GM12878 (cell line): ENCODE results near the gene PIGZ. TPM values are rescaled to one million over a fixed set of nuclear protein-coding genes. Genes with fewer than 3 reads are reported as not detected.

Experiments used
- ATAC-seq: fragments of 200-7000 bp; cut with Tn5 transposase; 3 replicates; pipeline ENCODE4 v1.9.1; 2020; ENCODE audit warnings: mild to moderate bottlenecking, moderate library complexity
- BruUV-seq: library from RNA; stranded (reverse); fragments of 400-500 nt; replicated peaks from 2 replicates; lab custom pipeline; 2021; lab: Mats Ljungman, UMichigan
- CTCF ChIA-PET: fragments of 300-600 bp; sonication (Branson Sonifier 250); formaldehyde crosslinking; extraction: SDS; loops from one replicate; lab custom pipeline; 2021; ENCODE audit warnings: inconsistent platforms; lab: Yijun Ruan, JAX
- POLR2A ChIA-PET: fragments of 350-600 bp; formaldehyde crosslinking; extraction: SDS; loops from one replicate; lab custom pipeline; 2021; ENCODE audit warnings: inconsistent platforms; lab: Charles Lee
- RAD21 ChIA-PET: fragments of 300-600 bp; sonication (Branson Sonifier 250); formaldehyde crosslinking; loops from one replicate; lab custom pipeline; 2023; ENCODE audit warnings: antibody characterized with exemption; ENCODE audit not compliant: unreplicated experiment; lab: Charles Lee
- SMC1A ChIA-PET: fragments of 300-600 bp; sonication (Branson Sonifier 250); formaldehyde crosslinking; loops from one replicate; lab custom pipeline; 2023; ENCODE audit not compliant: unreplicated experiment, uncharacterized antibody; lab: Charles Lee
- DNase-seq: peaks from one replicate; pipeline ENCODE4 v3.0.0-alpha.2; 2011; ENCODE audit warnings: low read depth, low spot score
- FAIRE-seq: peaks from 3 replicates; lab custom pipeline; 2011; peaks lifted over from hg19 to GRCh38; lab: Jason Lieb, UNC
- H2AFZ ChIP-seq: 2 replicates; pipeline ENCODE4 v1.6.0; 2011; ENCODE audit warnings: low read depth, low read length, control low read depth; ENCODE audit not compliant: control insufficient read depth
- H3K27ac ChIP-seq: 2 replicates; pipeline ENCODE4 v1.5.1; 2011; ENCODE audit warnings: control low read depth; ENCODE audit not compliant: control insufficient read depth, insufficient read depth
- H3K27me3 ChIP-seq, 2 experiments: replicated peaks in 1 of 2; 2 replicates each; pipeline versions ENCODE4 v1.6.0 to v1.6.1; 2011; ENCODE audit warnings: low read length in 1 of 2; ENCODE audit not compliant: control insufficient read depth in 2 of 2, insufficient read depth in 2 of 2
- H3K36me3 ChIP-seq, 2 experiments: 2 replicates each; pipeline ENCODE4 v1.5.1; 2011; ENCODE audit warnings: low read length in 1 of 2; ENCODE audit not compliant: control insufficient read depth in 2 of 2, insufficient read depth in 2 of 2
- H3K4me1 ChIP-seq: 2 replicates; pipeline ENCODE4 v1.6.1; 2011; ENCODE audit warnings: mild to moderate bottlenecking, low read length, moderate library complexity, mixed read lengths; ENCODE audit not compliant: control insufficient read depth, insufficient read depth
- H3K4me2 ChIP-seq: 2 replicates; pipeline ENCODE4 v1.6.0; 2011; ENCODE audit warnings: control low read depth; ENCODE audit not compliant: control insufficient read depth, insufficient read depth
- H3K4me3 ChIP-seq: fragments of 200-600 bp; sonication (generic); 2 replicates; pipeline ENCODE4 v1.5.1; 2016
- H3K79me2 ChIP-seq: 2 replicates; pipeline ENCODE4 v1.6.0; 2011; ENCODE audit warnings: low read length; ENCODE audit not compliant: control insufficient read depth, insufficient read depth
- H3K9ac ChIP-seq: 2 replicates; pipeline ENCODE4 v1.8.0; 2011; ENCODE audit warnings: low read length, control low read depth, mixed read lengths; ENCODE audit not compliant: control insufficient read depth, insufficient read depth
- H3K9me3 ChIP-seq: replicated peaks from 3 replicates; pipeline ENCODE4 v1.5.1; 2011; ENCODE audit warnings: mild to moderate bottlenecking, low read length; ENCODE audit not compliant: control insufficient read depth, insufficient read depth
- H4K20me1 ChIP-seq: 2 replicates; pipeline ENCODE4 v1.6.0; 2011; ENCODE audit not compliant: control insufficient read depth, insufficient read depth
- ATF2 ChIP-seq: IDR thresholded peaks from 2 replicates; pipeline ENCODE4 v1.6.1; 2012; ENCODE audit warnings: low read length, inconsistent platforms
- BMI1 ChIP-seq: fragments of 450-650 bp; IDR thresholded peaks from 2 replicates; pipeline ENCODE4 v1.6.1; 2016; ENCODE audit warnings: mild to moderate bottlenecking, moderate library complexity, borderline replicate concordance
- CREB1 ChIP-seq: IDR thresholded peaks from 2 replicates; pipeline ENCODE4 v1.6.1; 2012; ENCODE audit warnings: low read depth, mild to moderate bottlenecking, inconsistent platforms
- ESRRA ChIP-seq: IDR thresholded peaks from 2 replicates; pipeline ENCODE4 v1.6.1; 2012; ENCODE audit warnings: mild to moderate bottlenecking, low read length, improper control_type of control experiment
- FOS ChIP-seq: IDR thresholded peaks from 3 replicates; pipeline ENCODE4 v1.6.1; 2011; ENCODE audit warnings: borderline replicate concordance; ENCODE audit not compliant: insufficient read length; ENCODE audit errors: extremely low read depth
- HSF1 ChIP-seq: fragments of 150-350 bp; IDR thresholded peaks from 2 replicates; pipeline ENCODE4 v1.6.1; 2014; ENCODE audit warnings: mild to moderate bottlenecking, low read depth, low read length
- NFYA ChIP-seq: IDR thresholded peaks from 2 replicates; pipeline ENCODE4 v1.6.1; 2011; ENCODE audit warnings: low read depth, mild to moderate bottlenecking, low read length, improper control_type of control experiment, borderline replicate concordance
- NFYB ChIP-seq: IDR thresholded peaks from 2 replicates; pipeline ENCODE4 v1.6.1; 2011; ENCODE audit warnings: low read depth, mild to moderate bottlenecking, low read length, improper control_type of control experiment, moderate library complexity; ENCODE audit not compliant: insufficient read depth
- POLR2AphosphoS5 ChIP-seq: IDR thresholded peaks from 2 replicates; pipeline ENCODE4 v1.6.1; 2011; ENCODE audit warnings: mild to moderate bottlenecking, low read length, inconsistent platforms
- POU2F2 ChIP-seq: IDR thresholded peaks from 3 replicates; pipeline ENCODE4 v1.6.1; 2011; ENCODE audit warnings: low read depth, mild to moderate bottlenecking, low read length, borderline replicate concordance
- WGBS: methylation state at CpG from one replicate; pipeline ENCODE4 v1.1.6; 2016; ENCODE audit warnings: low lambda C conversion rate; ENCODE audit not compliant: insufficient replicate concordance, insufficient coverage; ENCODE audit errors: missing lambda C conversion rate; 5-methylcytosine and 5-hydroxymethylcytosine counted together
- in situ Hi-C: fragments of 300-500 bp; cut with MboI; formaldehyde crosslinking; loops from 9 replicates; pipeline ENCODE4 v1.14.3; 2018; ENCODE audit warnings: mixed read lengths
- intact Hi-C: fragments of 100-400 bp; cut with micrococcal nuclease; formaldehyde crosslinking; loops from one replicate; pipeline ENCODE4 v1.14.2; 2022; ENCODE audit not compliant: unreplicated experiment
- polyA plus RNA-seq, 11 experiments: library from polyadenylated mRNA; depleted of rRNA in 4 of 11; unstranded in 6 of 11; stranded (reverse) in 5 of 11; fragments of >200 nt; fragmentation: Nextera tagmentation in 4 of 11; fragmentation: Illumina TruSeq in 1 of 11; extraction: Ambion mirVana in 4 of 11; extraction: Trizol in 1 of 11; gene quantifications; 1 replicate in 1 of 11; 2 replicates in 10 of 11; pipeline versions ENCODE4 v1.2.1 to v1.2.3, GENCODE V29; 2011 to 2016; ENCODE audit warnings: inconsistent platforms in 2 of 11, missing spikeins in 2 of 11, low read depth in 1 of 11
- total RNA-seq, 4 experiments: library from RNA; depleted of rRNA in 3 of 4; stranded (reverse); fragments of >200 nt in 3 of 4; fragmentation: Illumina TruSeq in 1 of 4; extraction: Trizol in 1 of 4; gene quantifications; 2 replicates each; pipeline versions ENCODE4 v1.2.1 to v1.2.3, GENCODE V29; 2013 to 2021
- TF ChIP-seq, protein P1 (sequence below): IDR thresholded peaks from 2 replicates; pipeline ENCODE4 v1.6.1; 2012; ENCODE audit warnings: improper control_type of control experiment, low read depth, low read length; ENCODE audit not compliant: insufficient replicate concordance

PIGZ gene
- total and polyA plus RNA-seq, 10 of the 15 experiments (the other 5 are each of a cell fraction or from before 2014, with no cell fraction given) = 0.06 to 1.2 (median 0.64) TPM

DNA sequence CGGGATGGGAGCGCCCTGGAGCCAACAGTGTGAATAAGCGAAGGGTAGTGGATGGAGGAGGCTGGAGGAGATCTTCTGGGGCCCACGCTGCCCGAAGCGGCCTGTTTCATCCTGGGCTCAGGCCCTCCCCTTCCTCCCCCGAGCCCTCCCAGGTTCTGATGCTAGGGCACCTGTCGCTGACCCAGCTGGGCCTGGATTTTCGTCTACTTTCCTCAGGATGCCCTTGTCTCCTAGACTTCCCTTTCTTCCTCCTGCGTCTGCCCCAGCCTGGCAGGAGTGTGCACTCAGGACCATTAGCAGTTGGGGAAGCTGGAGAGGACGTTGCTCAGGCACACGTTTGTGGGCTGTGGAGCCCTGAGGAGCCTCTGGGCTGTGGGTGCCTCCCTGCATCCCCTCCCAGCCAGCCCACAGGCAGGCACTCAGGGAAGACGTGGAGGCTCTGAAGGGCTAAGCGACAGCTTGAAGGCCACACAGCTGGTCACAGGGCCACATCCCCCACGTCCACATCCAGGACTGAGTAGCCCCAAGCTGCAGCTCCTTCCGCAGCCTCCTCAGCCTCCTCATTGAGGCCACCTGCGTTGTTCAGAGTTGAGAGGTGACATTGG, 23.9 kb upstream of the PIGZ start:
- no peaks in the 10 kb centered on the region for H3K27me3 ChIP-seq
- H2AFZ ChIP-seq = no peak overlapping the region
- RAD21 ChIA-PET = no interaction called here
- no peak for FAIRE-seq
- H3K4me1 ChIP-seq = no peaks in the 10 kb centered on the region
- DNase-seq = no peak
- H3K4me2 ChIP-seq = no peak overlapping the region
- TF ChIP-seq POLR2AphosphoS5 (no peak), ATF2 (no peak), BMI1 (no peak), NFYB (no peak), ESRRA (no peak), CREB1 (no peak), NFYA (no peak), FOS (no peak), POU2F2 (no peak), HSF1 (no peak)
- TF ChIP-seq, protein P1, sequence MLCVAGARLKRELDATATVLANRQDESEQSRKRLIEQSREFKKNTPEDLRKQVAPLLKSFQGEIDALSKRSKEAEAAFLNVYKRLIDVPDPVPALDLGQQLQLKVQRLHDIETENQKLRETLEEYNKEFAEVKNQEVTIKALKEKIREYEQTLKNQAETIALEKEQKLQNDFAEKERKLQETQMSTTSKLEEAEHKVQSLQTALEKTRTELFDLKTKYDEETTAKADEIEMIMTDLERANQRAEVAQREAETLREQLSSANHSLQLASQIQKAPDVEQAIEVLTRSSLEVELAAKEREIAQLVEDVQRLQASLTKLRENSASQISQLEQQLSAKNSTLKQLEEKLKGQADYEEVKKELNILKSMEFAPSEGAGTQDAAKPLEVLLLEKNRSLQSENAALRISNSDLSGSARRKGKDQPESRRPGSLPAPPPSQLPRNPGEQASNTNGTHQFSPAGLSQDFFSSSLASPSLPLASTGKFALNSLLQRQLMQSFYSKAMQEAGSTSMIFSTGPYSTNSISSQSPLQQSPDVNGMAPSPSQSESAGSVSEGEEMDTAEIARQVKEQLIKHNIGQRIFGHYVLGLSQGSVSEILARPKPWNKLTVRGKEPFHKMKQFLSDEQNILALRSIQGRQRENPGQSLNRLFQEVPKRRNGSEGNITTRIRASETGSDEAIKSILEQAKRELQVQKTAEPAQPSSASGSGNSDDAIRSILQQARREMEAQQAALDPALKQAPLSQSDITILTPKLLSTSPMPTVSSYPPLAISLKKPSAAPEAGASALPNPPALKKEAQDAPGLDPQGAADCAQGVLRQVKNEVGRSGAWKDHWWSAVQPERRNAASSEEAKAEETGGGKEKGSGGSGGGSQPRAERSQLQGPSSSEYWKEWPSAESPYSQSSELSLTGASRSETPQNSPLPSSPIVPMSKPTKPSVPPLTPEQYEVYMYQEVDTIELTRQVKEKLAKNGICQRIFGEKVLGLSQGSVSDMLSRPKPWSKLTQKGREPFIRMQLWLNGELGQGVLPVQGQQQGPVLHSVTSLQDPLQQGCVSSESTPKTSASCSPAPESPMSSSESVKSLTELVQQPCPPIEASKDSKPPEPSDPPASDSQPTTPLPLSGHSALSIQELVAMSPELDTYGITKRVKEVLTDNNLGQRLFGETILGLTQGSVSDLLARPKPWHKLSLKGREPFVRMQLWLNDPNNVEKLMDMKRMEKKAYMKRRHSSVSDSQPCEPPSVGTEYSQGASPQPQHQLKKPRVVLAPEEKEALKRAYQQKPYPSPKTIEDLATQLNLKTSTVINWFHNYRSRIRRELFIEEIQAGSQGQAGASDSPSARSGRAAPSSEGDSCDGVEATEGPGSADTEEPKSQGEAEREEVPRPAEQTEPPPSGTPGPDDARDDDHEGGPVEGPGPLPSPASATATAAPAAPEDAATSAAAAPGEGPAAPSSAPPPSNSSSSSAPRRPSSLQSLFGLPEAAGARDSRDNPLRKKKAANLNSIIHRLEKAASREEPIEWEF = no peak
- TF ChIP-seq, all 136 proteins: peak for 0
- H3K9me3 ChIP-seq = no peaks in the 10 kb centered on the region
- ChIA-PET SMC1A (no interaction called here), POLR2A (interaction anchor here (0.5 kb wide), 1 partner anchor 44 kb away, joined by 3 read pairs; no protein-coding TSS in a partner anchor), CTCF (interaction anchor here (1.0 kb wide), 1 partner anchor 13 kb away, joined by 3 read pairs; no protein-coding TSS in a partner anchor)
- H4K20me1 ChIP-seq = no peaks in the 10 kb centered on the region
- no peak for ATAC-seq
- no peaks in the 10 kb centered on the region for H3K79me2 ChIP-seq
- no peaks in the 10 kb centered on the region for H3K36me3 ChIP-seq
- in situ Hi-C loops = loop anchor here (25.0 kb wide), 1 partner anchor 520 kb away; no protein-coding TSS in a partner anchor
- no peak overlapping the region for H3K27ac ChIP-seq
- H3K9ac ChIP-seq = no peak overlapping the region
- intact Hi-C loops = no loop called here
- no TSS peak for BruUV-seq
- H3K4me3 ChIP-seq = no peak overlapping the region
- 58% methylated on average over 17 of the region's 17 CpGs for WGBS
